ENCODE data around the gene RFXANK. TPM values are rescaled to one million over a fixed set of nuclear protein-coding genes. Genes with fewer than 3 reads are reported as not detected.

The RFXANK gene
- total and polyA plus RNA-seq, 8 donors, result 21.0 to 111 (median 31.5) TPM

GRCh38 chr19:19159534-19159933 lies 32.5 kb upstream of the RFXANK start:
- no peak for DNase-seq
- Histone ChIP-seq H3K27ac (no peak overlapping the region), H3K27me3 (no peaks in the 10 kb centered on the region), H3K4me3 (no peak overlapping the region), H3K4me1 (no peaks in the 10 kb centered on the region), H3K36me3 (no peaks in the 10 kb centered on the region), H3K9me3 (no peaks in the 10 kb centered on the region)
- WGBS, 2 donors, result 83 to 89% methylated on average over 4 of the region's 4 CpGs
- ATAC-seq, result no peak
- intact Hi-C loops (cut with DNase I), result no loop called here
- no peak for FAIRE-seq
- TF ChIP-seq CTCF (IDR thresholded peaks at IDR 0.05), result no peak

GRCh38 chr19:19160461-19161035 lies 31.5 kb upstream of the RFXANK start:
- no peaks in the 10 kb centered on the region for H3K9me3 ChIP-seq
- no peaks in the 10 kb centered on the region for H3K27me3 ChIP-seq
- DNase-seq (no peak), FAIRE-seq (no peak), ATAC-seq (no peak)
- no peak overlapping the region for H3K27ac ChIP-seq
- no peaks in the 10 kb centered on the region for H3K36me3 ChIP-seq
- no peaks in the 10 kb centered on the region for H3K4me1 ChIP-seq
- no peak for TF ChIP-seq CTCF (IDR thresholded peaks at IDR 0.05)
- WGBS, 2 donors, result 64% methylated on average over 20 to 26 of the region's 26 CpGs
- intact Hi-C loops (cut with DNase I), result no loop called here
- H3K4me3 ChIP-seq, result no peak overlapping the region

GRCh38 chr19:19162495-19162894 lies 29.6 kb upstream of the RFXANK start:
- ATAC-seq, result no peak
- no peaks in the 10 kb centered on the region for H3K27me3 ChIP-seq
- 87 to 91% methylated on average over 7 of the region's 7 CpGs for WGBS, 2 donors
- H3K4me3 ChIP-seq, result no peak overlapping the region
- intact Hi-C loops (cut with DNase I), result no loop called here
- no peak for DNase-seq
- H3K4me1 ChIP-seq, result no peaks in the 10 kb centered on the region
- no peak overlapping the region for H3K27ac ChIP-seq
- no peaks in the 10 kb centered on the region for H3K36me3 ChIP-seq
- no peaks in the 10 kb centered on the region for H3K9me3 ChIP-seq
- no peak for FAIRE-seq
- TF ChIP-seq CTCF (IDR thresholded peaks at IDR 0.05), result no peak

GRCh38 chr19:19165396-19165795 lies 26.7 kb upstream of the RFXANK start:
- TF ChIP-seq CTCF (IDR thresholded peaks at IDR 0.05), result no peak
- WGBS, 2 donors, result 98 to 100% methylated on average over 1 of the region's 1 CpG
- Histone ChIP-seq H3K36me3 (no peaks in the 10 kb centered on the region), H3K9me3 (no peaks in the 10 kb centered on the region), H3K27me3 (no peaks in the 10 kb centered on the region), H3K4me1 (no peaks in the 10 kb centered on the region), H3K27ac (no peak overlapping the region), H3K4me3 (no peak overlapping the region)
- FAIRE-seq (no peak), DNase-seq (no peak), ATAC-seq (no peak)
- intact Hi-C loops (cut with DNase I), result no loop called here

- H3K4me3 ChIP-seq, result no peak overlapping the region
- intact Hi-C loops (cut with DNase I), result no loop called here
- no peak overlapping the region for H3K27ac ChIP-seq
- H3K4me1 ChIP-seq, result no peaks in the 10 kb centered on the region
- FAIRE-seq (no peak), DNase-seq (no peak), ATAC-seq (no peak)
- no peaks in the 10 kb centered on the region for H3K27me3 ChIP-seq
- 77 to 80% methylated on average over 3 of the region's 3 CpGs for WGBS, 2 donors
- H3K36me3 ChIP-seq, result no peaks in the 10 kb centered on the region
- no peak for TF ChIP-seq CTCF (IDR thresholded peaks at IDR 0.05)
- no peaks in the 10 kb centered on the region for H3K9me3 ChIP-seq
Measured at GRCh38 chr19:19167612-19168011, 24.4 kb upstream of the RFXANK start.
